GM23248 (cell line): ENCODE measurements around the gene CD46. TPM values are rescaled to one million over a fixed set of nuclear protein-coding genes. Genes with fewer than 3 reads are reported as not detected.

Experiments
- DNase-seq: peaks from one replicate; pipeline ENCODE4 v3.0.0-alpha.2; 2015
- H2AFZ ChIP-seq: fragments of 200-600 bp; sonication (generic); 2 replicates; pipeline ENCODE4 v1.6.1; 2016; ENCODE audit warnings: antibody characterized with exemption
- H3F3A ChIP-seq: fragments of 200-600 bp; sonication (generic); 2 replicates; pipeline ENCODE4 v1.6.1; 2016; ENCODE audit warnings: mild to moderate bottlenecking, antibody characterized with exemption, mixed run types; ENCODE audit not compliant: insufficient read depth
- H3K27ac ChIP-seq: fragments of 200-600 bp; sonication (generic); 2 replicates; pipeline ENCODE4 v1.5.1; 2016; ENCODE audit warnings: mild to moderate bottlenecking
- H3K27me3 ChIP-seq: fragments of 200-600 bp; sonication (generic); replicated peaks from 2 replicates; pipeline ENCODE4 v1.6.1; 2016; ENCODE audit warnings: mild to moderate bottlenecking; ENCODE audit not compliant: insufficient read depth
- H3K36me3 ChIP-seq: fragments of 200-600 bp; sonication (generic); 2 replicates; pipeline ENCODE4 v1.6.1; 2016; ENCODE audit warnings: low read depth, mild to moderate bottlenecking
- H3K4me1 ChIP-seq: fragments of 200-600 bp; sonication (generic); 2 replicates; pipeline ENCODE4 v1.6.1; 2016; ENCODE audit warnings: mild to moderate bottlenecking; ENCODE audit not compliant: insufficient read depth
- H3K4me2 ChIP-seq: fragments of 200-600 bp; sonication (generic); one replicate; pipeline ENCODE4 v1.6.1; 2016; ENCODE audit warnings: mild to moderate bottlenecking; ENCODE audit not compliant: unreplicated experiment
- H3K4me3 ChIP-seq: fragments of 200-600 bp; sonication (generic); 2 replicates; pipeline ENCODE4 v1.5.1; 2016; ENCODE audit warnings: mild to moderate bottlenecking
- H3K79me2 ChIP-seq: fragments of 200-600 bp; sonication (generic); 2 replicates; pipeline ENCODE4 v1.6.1; 2016; ENCODE audit warnings: mild to moderate bottlenecking; ENCODE audit not compliant: insufficient read depth
- H3K9ac ChIP-seq: fragments of 200-600 bp; sonication (generic); 2 replicates; pipeline ENCODE4 v1.6.1; 2016; ENCODE audit warnings: mild to moderate bottlenecking
- H3K9me2 ChIP-seq: fragments of 200-600 bp; sonication (generic); 2 replicates; pipeline ENCODE4 v1.6.1; 2016; ENCODE audit warnings: mixed run types, mild to moderate bottlenecking, moderate library complexity; ENCODE audit not compliant: insufficient read depth
- H3K9me3 ChIP-seq: fragments of 200-600 bp; sonication (generic); one replicate; pipeline ENCODE4 v1.6.1; 2017; ENCODE audit warnings: low read depth
- H4K20me1 ChIP-seq: fragments of 200-600 bp; sonication (generic); 2 replicates; pipeline ENCODE4 v1.6.0; 2016; ENCODE audit not compliant: insufficient read depth
- EZH2 ChIP-seq: fragments of 200-600 bp; sonication (generic); IDR thresholded peaks from 2 replicates; pipeline ENCODE4 v1.6.1; 2018; ENCODE audit warnings: antibody characterized with exemption, mild to moderate bottlenecking; ENCODE audit not compliant: insufficient read depth, poor library complexity, severe bottlenecking
- EZH2phosphoT487 ChIP-seq: fragments of 200-600 bp; sonication (generic); IDR thresholded peaks from 2 replicates; pipeline ENCODE4 v1.6.1; 2018; ENCODE audit warnings: antibody characterized with exemption, moderate library complexity, mild to moderate bottlenecking, low read depth; ENCODE audit not compliant: insufficient read depth
- whole genome bisulfite sequencing, 2 experiments: methylation state at CpG; one replicate each; pipeline ENCODE4 v1.1.6; 2015 to 2017; ENCODE audit warnings: low lambda C conversion rate in 2 of 2, low coverage in 1 of 2; ENCODE audit errors: missing lambda C conversion rate in 2 of 2; 5-methylcytosine and 5-hydroxymethylcytosine counted together
- in situ Hi-C: fragments of 300-500 bp; cut with MboI; formaldehyde crosslinking; loops from 2 replicates; pipeline ENCODE4 v1.15.0; 2020
- polyA plus RNA-seq: library from polyadenylated mRNA; unstranded; fragments of >200 nt; fragmentation: Nextera tagmentation; extraction: Ambion mirVana; gene quantifications from 2 replicates; pipeline ENCODE4 v1.2.1, GENCODE V29; 2016
- total RNA-seq: library from RNA; depleted of rRNA; stranded (reverse); fragments of >200 nt; shearing (Covaris generic); gene quantifications from 2 replicates; pipeline ENCODE4 v1.2.3, GENCODE V29; 2014

The CD46 gene
- total and polyA plus RNA-seq, 2 experiments from 2014 or later = 49.2 to 117 TPM

DNA sequence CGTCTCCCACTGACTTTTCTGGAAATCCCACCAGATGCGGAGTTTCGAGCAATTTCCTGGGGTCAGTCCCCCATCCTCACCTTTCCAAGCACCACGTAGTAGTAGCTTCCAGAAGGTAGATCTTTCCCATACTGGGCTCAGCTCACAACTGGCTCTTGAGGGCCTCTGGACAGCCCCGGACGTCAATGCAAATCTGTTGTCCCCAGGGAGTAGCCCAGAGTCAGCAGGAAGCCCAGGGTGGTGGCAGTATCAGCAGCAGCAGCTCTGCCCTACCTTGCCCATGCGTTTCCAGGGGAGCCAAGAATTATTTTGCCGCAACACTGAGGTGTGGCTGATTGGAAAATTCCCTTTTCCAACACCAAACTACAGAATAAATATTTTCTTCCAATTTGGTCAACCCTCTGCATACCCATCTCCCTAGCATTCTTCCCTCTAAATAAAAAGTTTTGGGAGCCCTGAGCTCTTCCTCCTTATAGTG lies 70.3 kb downstream of the CD46 start:
- Histone ChIP-seq H3K4me1 (peaks cover 9% of the 10 kb centered on the region), H2AFZ (no peak overlapping the region), H3K4me3 (no peak overlapping the region), H3K4me2 (no peak overlapping the region), H4K20me1 (no peaks in the 10 kb centered on the region), H3F3A (peaks cover 11% of the 10 kb centered on the region; the same call in 1 of the 2 replicates), H3K9me3 (no peaks in the 10 kb centered on the region), H3K27ac (no peak overlapping the region), H3K36me3 (no peaks in the 10 kb centered on the region), H3K79me2 (peaks cover 8% of the 10 kb centered on the region; the same call in 1 of the 2 replicates), H3K27me3 (no peaks in the 10 kb centered on the region), H3K9ac (no peak overlapping the region), H3K9me2 (no peaks in the 10 kb centered on the region)
- in situ Hi-C loops = no loop called here
- TF ChIP-seq EZH2phosphoT487 = no peak
- no peak for TF ChIP-seq EZH2
- 95 to 98% methylated on average over 8 of the region's 8 CpGs for WGBS, 2 experiments
- no peak for DNase-seq

DNA sequence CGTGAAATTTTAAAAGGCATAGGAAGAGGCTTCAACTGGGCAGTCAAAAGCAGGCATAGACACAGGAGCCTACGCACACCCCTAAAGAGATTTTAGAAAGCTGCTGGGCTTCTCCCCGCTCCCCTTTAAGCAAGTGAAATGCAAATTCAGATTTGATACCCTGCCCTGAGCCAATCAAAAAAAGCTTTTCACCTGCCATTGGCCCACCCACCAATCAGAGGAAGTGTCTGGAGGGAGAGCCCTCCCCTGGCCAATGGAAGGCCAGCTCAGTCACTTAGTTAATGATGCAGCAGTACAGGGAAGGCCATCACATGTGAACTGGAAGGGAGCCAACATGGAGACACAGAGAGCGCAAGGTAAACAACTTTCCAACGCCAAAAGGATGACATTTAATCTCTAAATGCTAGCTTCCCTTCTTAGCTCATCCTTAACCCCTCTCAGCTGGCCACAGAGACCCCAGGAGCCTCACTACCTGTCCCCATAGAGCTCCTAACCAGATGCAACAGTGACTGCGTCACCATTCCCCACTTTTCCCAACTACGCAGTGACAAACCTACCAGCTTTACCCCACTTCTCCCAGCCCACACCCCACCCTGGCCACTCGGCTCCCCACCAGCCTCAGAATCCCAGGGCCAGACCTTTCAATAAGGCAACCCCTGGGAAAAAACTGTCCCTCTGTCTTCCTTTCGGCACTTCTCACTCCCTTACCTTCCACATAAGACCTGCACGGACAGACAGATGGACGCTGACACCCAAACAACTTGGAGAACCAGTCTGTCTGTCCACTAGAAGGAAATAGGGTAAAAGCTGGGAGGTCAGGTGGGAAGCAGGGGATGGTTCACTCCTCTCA lies 71.0 kb downstream of the CD46 start:
- Histone ChIP-seq H2AFZ (peak overlapping the region; percentile 76), H3K9me2 (no peaks in the 10 kb centered on the region), H3K9me3 (no peaks in the 10 kb centered on the region), H3K27me3 (no peaks in the 10 kb centered on the region), H3K9ac (peak overlapping the region; percentile 81), H3K27ac (peak overlapping the region; percentile 85), H3K4me3 (peak overlapping the region; percentile 61), H3K36me3 (no peaks in the 10 kb centered on the region), H3F3A (peaks cover 11% of the 10 kb centered on the region; the same call in 1 of the 2 replicates), H3K4me2 (peak overlapping the region; percentile 49), H4K20me1 (no peaks in the 10 kb centered on the region), H3K4me1 (peaks cover 9% of the 10 kb centered on the region), H3K79me2 (peaks cover 8% of the 10 kb centered on the region; the same call in 1 of the 2 replicates)
- TF ChIP-seq EZH2 (no peak), EZH2phosphoT487 (no peak)
- 80 to 83% methylated on average over 11 of the region's 11 CpGs for WGBS, 2 experiments
- peak; percentile 53 for DNase-seq
- in situ Hi-C loops = no loop called here

DNA sequence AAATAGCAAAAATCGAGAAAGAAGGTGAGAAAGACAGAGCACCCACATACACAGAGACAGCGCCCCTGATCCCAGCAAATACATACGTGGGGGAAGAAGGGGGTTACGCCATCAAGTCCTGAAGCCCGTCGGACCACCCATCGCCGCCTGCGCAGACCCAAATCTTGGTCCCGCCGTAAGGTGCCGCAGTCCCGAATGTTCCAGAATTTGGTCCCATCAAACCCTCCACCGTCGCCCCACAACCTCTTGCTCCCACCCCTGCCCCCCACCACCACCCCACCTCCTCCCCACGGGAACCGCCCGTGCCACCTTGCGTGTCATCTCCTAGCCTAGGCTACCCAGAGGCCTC lies 71.7 kb downstream of the CD46 start:
- Histone ChIP-seq H3K9me2 (no peaks in the 10 kb centered on the region), H4K20me1 (no peaks in the 10 kb centered on the region), H2AFZ (peak overlapping the region; percentile 76), H3F3A (peaks cover 11% of the 10 kb centered on the region; the same call in 1 of the 2 replicates), H3K4me2 (peak overlapping the region; percentile 77), H3K9me3 (no peaks in the 10 kb centered on the region), H3K36me3 (no peaks in the 10 kb centered on the region), H3K4me3 (peak overlapping the region; percentile 61), H3K27ac (peak overlapping the region; percentile 85), H3K4me1 (peaks cover 9% of the 10 kb centered on the region), H3K9ac (peak overlapping the region; percentile 81), H3K79me2 (peaks cover 8% of the 10 kb centered on the region; the same call in 1 of the 2 replicates), H3K27me3 (no peaks in the 10 kb centered on the region)
- TF ChIP-seq EZH2phosphoT487 = no peak
- TF ChIP-seq EZH2 = no peak
- WGBS, 2 experiments = 17 to 26% methylated on average over 17 to 19 of the region's 19 CpGs
- in situ Hi-C loops = no loop called here
- DNase-seq = no peak

DNA sequence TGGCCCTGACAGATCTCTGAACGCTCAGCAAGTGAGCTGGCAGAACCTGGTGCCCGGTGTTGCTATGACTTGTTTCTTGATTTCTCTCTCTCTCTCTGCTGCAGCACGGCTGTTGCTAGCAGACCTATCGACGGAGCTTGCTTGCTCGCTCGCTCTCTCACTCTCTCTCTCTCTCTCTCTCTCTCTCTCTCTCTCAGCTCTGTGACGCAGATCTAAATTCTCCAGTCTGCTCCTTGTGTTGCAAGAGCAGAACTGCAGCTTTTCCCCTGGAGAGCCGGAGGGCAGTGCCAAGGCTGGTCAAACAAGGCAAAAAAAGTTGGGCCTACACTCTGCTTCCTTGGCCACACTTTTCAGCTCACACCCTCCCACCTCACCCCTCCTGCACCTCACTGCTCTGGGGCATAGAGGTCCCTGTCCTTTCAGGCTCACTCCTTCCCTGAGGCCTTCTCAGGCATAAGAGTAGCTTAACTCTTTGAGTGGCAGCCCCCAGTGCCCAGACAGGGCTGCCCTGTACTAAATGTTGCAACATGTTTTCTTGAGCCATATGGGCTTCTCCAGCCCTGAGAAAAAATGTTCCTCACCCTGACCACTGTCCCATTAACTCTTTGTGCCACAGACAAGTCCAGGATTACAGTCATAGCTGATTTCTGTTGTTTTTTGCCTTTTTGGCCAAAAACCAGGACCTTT lies 72.2 kb downstream of the CD46 start:
- Histone ChIP-seq H3K79me2 (peaks cover 8% of the 10 kb centered on the region; the same call in 1 of the 2 replicates), H3K4me2 (peak overlapping the region; percentile 77), H3K27ac (peak overlapping the region; percentile 85), H3K9me3 (no peaks in the 10 kb centered on the region), H2AFZ (peak overlapping the region; percentile 76), H3K9me2 (no peaks in the 10 kb centered on the region), H3K27me3 (no peaks in the 10 kb centered on the region), H3K4me3 (peak overlapping the region; percentile 61), H3K36me3 (no peaks in the 10 kb centered on the region), H3F3A (peaks cover 15% of the 10 kb centered on the region; the same call in 1 of the 2 replicates), H4K20me1 (no peaks in the 10 kb centered on the region), H3K4me1 (peaks cover 9% of the 10 kb centered on the region), H3K9ac (peak overlapping the region; percentile 81)
- 2 to 5% methylated on average over 9 of the region's 9 CpGs for WGBS, 2 experiments
- in situ Hi-C loops = no loop called here
- TF ChIP-seq EZH2 = no peak
- no peak for TF ChIP-seq EZH2phosphoT487
- peak; percentile 97 for DNase-seq
